ENCODE results near the gene FKBP1A.

FKBP1A gene

DNA sequence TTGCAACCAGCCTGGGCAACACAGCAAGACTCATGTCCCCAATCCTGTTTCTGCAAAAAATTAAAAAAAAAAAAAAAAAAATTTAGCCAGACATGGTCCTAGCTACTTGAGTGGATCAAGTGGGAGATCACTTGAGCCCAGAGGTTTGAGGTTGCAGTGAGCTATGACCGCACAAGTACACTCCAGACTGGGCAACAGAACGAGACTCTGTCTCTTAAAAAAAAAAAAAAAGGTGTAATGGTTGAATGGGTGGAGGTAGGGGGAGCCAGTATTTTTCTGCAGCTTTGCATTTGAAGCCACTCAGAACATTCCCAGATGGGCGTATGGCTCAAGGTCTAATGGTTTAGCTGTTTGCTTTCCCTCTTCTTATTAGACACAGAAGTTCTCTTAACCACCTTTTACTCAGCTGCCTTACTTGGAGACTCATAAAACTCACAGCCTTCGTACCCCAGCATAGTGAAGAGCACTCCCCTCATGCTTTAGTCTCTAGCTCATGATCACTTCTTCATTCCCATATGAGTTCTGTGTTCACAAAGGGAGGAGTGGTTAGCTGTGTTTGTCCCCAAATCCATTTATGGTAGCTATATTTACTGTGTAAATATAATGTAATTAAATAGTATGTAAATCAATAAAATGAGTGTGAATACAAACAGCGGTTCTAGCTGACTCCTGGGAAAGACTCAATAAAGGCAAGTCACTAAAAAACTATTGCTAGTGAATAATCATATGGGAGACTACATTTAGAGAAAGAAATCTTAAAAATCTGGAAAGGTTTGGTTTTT lies 9.0 kb downstream of the FKBP1A start:
- DNase-seq, result no peak

DNA sequence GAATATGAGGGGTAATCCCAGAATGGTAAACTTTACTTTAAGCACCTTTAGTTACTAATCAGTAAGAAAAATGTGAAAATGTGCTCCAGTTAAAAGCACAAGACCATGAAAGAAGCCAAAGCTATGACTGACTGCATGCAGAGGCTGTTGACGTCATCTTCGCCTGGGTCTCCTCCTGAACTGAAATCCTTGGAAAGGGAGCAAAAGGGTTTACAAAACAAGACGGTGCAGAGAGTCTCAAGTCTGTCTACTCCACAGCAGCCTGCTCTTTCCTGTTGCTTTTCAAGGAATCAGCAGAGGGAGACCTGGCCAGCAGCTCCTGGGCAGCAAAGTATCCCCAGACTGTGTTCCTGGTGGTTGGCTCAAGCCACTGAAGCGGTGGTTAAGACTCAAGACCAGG lies 10.2 kb downstream of the FKBP1A start:
- no peak for DNase-seq

DNA sequence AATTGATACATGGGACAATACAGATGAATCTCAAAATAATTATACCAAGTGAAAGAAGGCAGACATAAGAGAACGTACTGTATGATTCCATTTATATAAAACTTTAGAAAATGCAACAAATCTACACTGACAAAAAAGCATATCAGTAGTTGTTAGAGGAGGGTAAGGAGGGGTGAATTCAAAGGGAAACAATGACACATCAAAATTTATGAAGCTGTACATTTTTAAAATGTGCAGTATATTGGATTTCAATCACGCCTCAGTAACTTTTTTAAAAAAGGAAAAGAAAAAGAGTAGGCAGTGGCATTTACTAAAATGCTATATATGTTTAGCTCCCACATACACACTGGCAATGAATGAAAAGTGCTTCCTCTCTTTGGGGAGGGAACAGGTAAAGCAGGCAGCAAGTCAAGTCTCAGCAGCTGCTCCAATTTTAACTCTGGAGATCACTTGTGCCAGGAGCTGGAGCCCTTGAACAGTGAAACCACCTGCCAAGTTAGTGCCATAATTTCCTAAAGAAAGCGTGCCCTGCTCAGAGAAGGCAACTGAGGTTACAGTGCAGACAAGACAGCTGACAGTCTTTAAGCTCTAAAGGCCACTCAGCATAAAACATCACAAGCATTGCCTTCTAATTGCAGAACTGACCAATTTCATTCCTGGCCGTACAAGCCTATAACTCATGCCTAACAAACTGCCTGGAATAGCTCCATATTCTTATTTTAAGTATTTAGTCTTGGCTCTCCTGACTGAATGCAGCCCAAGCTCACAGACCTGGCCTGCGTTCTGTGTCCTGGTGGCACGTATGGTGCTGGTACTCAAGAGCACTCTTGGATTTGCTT lies 10.9 kb downstream of the FKBP1A start:
- DNase-seq, result no peak

DNA sequence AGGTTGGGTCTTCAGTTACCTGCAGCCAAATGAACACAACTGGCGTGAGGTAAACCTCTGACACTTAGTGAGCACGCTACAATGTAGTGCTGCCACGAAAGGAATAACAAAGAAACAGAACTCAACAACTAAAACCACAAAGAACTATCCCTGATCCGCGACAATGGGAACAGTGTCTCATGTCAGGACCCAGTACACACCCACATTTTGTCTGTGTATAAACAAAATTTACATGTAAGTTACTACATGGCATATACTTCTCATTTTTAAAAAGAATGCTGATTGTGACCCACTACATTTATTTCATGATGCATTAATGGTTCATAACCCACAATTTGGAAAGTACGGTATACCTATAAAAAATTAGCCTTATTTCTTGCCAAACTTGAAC lies 14.1 kb downstream of the FKBP1A start:
- DNase-seq, result no peak

DNA sequence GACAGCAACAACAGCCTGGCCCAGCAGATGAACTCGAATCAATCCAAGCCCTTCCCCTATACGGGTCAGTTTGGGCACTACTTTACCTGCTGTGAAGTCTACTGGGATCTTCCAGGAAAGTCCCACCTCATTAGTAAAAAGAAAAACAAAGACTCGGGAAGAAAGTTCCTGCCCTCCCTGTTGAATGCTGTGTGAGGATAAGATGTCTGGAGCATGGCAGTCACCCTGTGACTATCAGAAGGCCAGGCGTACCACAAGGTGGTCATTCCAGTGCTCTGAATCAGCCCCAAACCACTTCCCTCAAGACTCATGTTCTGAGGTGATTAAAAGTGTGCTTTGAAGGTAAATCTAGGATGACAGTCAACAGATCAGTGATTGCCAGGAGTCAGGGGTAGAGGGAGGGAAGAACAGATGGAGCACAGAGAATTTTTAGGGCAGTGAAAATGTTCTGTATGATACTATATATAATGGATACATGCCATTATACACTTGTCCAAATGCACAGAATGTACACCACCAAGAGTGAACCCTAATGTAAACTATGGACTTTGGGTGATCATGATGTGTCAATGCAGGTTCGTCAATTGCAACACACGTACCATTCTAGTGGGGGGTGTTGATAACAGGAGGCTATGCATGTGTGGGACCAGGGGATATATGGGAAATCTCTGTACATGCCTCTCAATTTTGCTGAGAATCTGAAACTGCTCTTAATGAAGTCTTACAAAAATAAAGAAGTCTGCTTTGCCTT lies 14.7 kb downstream of the FKBP1A start:
- DNase-seq, result no peak

DNA sequence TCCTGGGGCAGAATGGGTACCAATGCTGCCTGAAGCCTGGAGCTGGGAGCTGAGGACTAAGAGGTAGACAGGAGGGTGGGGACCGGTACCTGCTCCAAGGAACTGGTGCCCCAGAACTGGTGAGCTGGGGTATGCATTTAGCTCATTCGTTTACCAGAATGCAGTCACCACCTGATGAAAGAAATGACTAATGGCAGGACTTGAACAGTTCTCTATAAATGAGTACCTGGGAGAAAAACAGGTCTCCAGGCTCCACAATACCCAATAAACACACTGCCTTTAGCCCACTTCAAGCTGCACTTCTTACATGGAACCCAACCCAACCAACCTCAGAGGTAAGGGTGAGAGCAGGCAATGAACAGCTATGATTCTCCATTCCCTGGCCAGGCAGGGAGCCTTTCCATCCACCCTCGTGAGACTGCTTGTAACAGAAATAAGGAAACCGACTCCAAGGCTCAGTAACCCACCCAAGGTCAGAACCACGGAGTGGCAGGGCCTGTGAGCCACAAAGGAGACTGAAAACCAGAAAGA lies 15.4 kb downstream of the FKBP1A start:
- DNase-seq, result no peak

DNA sequence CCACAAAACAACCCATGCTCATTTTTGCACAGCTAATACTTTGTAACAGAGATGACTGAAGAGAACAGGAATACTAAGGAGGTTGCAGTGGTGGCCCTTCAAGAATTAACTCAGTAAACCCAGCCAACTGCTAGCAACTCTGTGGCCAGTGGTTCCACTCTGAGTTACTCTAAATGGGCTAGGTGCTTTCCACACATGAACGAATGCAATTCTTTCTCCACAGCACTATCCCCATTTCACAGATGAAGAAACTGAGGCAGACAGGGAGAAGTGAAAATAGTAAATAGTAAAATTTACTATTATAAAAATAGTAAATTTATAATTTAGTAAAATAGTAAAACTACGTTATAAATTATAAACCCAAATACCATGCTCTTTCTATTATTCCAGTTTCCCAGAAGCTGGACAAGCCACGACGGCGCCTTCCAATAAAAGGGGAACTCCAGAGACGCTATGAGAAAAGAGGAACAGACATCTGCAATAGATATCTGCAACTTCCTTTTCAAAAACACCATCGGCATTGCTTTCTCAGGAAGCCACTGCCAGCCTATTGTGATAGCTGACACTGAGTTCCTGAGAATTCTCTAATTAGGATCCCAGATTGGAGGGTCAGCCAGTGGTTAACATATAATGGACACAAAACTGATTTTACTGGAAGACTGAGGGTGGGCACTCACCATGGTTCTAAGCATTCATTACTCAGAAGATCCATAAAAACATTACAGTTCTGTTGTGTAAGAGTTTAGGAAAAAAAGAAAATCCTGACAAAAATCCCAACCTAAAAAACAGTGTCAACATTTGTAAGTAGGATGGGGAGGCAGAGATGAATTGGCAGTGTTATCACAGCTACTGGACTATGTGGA lies 16.2 kb downstream of the FKBP1A start:
- DNase-seq, result no peak

DNA sequence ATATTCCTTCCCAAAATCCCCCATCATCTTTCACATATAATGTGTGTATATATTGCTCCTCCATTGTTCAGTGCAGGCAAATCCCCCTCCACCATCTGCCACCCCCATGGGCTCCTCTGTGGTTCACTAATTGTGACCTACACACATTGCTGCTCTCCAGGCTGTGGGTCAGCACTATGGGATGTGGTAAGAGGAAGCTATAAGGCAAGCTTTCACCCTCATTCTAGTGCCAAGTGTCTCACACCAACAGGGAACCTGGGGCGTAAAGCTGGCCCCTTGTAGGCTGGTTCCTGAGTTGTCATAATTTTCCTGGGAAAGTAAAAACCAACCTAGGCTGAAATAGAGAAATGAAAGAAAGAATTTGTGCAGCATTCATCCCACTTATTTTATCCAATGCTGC lies 16.8 kb downstream of the FKBP1A start:
- no peak for DNase-seq

DNA sequence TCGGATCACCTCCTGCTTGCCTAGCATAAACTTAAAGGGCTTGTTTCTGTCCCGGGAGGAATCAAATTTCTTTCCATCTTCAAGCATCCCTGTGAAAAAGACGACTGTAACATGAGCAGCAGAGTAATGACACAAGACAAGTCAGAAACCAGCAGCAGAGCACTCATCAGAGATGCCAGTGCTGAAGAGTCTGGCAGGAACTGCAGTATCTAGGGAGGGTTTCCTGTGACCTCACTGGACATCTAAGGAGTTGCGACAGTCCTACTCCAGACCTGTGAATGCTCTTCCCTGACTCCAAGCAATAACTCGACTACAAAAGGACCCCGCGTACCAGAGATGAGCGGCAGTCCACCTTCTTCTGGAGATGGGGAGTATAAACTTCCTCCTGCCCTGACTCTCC lies 17.3 kb downstream of the FKBP1A start:
- no peak for DNase-seq

DNA sequence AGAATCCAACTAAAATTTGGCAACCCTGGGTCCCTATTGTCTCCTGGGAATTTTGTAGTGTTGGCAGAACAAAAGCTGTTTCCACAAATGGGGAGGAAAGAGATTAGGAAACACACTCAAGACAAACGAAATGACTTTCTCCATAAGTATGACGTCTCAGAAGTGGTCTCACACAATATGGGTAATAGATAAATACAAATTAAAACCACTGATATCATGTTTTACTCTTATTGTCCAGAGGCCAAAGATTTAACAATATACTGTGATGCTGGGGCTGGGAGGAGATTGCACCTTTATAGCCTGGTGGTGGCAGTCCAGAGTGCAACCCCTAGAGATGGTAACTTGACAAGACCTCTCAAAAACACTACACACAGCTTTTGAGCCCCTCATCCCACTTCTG lies 18.6 kb downstream of the FKBP1A start:
- DNase-seq, result no peak

DNA sequence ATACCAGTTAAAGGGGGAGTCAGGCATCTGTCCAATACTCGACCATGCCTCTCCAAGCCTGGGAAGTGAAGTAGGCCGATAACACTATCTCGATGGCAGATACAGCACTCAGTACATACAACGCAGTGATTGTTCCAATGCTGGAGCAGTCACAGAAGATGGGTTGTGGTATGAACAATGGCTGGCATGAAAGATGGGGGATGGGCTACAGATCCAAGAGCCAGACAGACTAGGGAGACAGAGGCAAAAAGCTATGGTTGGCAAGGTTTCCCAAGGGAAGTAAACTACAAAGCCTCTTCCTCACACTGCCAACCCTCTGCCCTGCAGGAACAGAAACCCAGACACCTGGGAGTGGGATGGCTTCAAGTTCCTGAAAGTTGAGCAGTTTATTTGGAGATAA lies 19.2 kb downstream of the FKBP1A start:
- DNase-seq, result no peak

DNA sequence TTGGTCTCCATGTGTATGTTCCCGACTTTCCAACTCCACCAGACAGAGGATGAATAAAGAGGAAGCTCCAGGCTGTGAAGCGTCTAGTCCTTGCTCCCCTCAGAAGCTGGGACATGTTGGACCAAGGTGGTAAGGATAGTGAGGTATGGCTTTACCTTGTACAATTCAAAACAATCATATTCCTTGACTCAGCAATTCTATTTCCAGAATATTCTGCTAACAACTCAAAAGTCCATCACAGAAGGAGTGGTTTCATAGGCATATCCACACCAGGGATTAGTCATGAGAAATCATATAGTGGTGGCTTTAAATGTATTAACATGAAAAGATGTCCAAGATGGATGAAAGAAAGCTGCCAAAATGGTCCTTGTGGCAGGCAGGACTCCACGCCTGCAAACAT lies 19.8 kb downstream of the FKBP1A start:
- no peak for DNase-seq

DNA sequence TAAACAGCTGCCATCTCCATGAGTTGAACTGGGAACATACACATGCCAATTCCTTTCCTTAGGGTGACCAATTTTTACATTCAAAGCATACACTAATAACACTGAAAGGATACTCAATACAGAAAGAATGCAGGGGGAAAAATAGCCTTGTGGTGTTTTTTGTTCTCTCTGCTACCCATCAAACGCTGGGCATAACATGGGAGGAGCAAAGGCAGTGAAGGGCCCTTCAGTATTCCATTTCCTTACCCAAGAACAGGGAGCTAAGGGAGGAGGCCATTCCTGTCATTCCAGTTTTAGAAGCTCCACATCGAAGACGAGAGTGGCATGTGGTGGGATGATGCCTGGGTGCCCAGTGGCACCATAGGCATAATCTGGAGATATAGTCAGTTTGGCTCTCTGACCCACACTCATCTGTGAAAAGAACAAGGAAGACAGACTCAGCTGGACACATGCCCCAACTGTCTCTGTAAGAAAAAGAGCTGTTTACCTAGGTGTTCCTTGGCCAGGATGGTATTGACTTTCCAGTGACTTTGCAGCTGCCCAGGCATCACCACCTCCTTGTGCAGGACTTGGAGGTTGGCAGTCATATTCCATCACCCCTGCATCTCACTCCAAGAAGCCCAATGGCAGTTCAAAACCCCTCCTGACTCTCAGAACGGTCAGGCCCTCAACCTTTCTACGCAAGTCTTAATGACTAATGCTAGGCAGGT lies 20.9 kb downstream of the FKBP1A start:
- no peak for DNase-seq

DNA sequence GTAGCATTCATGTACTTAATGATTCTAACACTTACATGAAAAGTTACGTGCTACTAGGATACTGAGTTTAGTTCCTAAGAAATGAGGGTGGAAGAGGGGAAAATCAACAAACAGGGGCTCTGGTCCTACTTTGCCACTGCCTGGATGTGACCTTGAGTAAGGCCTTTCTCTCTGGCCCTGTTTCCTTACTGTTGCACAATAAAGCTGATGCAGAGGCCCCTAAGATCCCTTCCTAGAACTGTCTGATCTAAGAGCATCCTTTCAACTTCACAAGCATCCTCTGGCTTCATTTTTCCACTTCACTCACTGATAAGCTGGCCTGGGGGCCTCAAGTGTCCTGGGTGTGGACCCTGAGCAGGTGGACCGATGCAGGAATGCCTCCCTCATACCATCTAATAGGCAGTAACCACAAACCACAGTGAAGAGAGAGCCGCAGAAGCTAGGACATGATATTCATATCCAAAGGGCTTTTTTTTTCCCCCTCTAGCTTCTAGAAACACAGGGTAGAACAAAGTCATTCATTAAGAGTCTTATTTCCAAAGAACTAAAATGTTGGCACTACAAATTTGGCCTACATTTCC lies 21.6 kb downstream of the FKBP1A start:
- no peak for DNase-seq

DNA sequence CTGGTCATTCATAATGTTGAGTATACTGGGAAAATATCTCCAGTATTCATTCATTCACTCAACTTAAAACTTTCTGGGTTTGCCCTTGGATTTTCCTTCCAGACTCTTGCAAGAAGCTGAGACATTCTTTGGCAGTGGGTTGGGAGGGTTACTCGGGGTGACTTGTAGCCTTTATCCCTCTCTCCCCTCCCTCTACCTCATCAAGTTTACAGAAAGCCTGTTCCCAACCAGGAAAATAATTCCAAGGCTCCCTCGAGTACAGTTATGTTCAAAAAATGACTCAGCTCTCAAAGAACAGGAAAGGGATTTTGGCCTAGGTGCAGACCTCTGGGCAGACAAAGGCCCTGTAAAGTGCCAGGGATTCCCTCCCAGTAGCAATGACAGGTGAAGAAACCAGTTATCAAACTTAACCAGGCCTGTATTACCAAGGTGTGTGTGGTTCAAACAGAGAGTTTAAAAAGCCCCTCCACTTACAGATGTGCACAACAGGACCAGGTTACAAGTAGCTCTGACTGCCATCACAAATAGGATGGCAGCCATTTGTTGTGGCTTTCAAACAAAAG lies 22.2 kb downstream of the FKBP1A start:
- DNase-seq, result no peak

DNA sequence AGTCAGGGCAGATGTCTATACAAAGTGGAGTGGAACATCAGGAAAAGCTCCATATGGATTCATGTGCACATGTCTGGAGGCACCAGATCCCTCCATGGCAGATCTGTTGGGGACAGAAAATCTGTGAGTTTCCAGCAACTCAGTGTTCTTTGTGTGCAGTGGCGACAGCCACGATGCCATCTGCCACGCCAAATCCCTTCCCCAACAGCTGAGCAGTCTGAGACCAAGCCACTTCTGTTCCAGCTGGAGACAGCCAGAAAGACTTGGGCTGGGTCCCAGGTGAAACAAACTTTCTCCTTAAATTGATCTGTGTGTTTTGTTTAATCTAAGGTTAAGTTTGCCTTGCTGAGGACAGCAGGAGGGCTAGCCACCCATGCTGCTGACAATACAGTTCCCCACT lies 22.9 kb downstream of the FKBP1A start:
- DNase-seq, result no peak

DNA sequence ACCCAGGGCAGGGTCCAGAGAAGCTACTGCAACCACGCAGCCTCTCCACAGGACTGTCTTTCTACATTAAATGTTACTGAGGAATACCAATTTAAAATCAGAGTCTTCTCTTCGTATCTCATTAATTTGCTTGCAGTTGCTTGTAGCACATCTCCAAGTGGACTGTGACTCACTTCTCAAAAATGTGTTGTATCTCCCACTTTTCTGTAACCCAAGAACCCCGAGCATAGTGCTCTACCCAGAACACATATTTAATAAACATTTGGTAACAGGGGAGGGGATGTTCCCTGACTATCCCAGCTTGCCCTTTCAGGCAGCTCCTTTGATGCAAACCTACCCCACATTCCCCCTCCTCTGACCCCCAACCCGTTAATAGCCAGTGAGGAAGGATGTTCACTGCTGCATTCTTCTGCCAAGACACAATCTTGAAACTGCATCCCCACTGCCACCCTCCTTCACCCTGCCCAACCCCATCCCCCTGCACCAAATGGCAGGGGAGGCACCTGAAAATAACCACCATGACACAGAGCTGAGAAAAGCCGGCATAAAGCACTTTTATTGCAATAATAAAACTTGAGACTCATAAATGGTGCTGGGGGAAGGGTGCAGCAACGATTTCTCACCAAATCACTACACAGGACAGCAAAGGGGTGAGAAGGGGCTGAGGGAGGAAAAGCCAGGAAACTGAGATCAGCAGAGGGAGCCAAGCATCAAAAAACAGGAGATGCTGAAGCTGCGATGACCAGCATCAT lies 24.2 kb downstream of the FKBP1A start:
- DNase-seq, result no peak

DNA sequence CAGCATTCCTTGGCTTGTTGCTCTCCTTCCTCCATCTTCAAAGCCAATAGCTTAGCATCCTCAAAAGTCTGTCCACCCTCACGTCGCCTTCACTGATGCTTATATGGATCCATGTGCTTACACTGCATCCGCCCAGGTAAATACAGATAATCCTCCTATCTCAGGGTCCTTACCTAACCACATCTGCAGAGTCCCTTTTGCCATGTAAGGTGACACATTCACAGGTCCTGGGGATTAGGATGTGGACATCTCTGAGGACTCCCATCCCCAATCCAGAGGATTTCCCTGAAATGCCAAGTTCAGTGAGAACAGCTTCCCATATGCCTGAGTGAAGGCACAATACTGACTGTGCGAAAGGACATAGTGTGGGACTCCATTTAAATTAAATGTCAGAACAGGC lies 25.4 kb downstream of the FKBP1A start:
- no peak for DNase-seq

DNA sequence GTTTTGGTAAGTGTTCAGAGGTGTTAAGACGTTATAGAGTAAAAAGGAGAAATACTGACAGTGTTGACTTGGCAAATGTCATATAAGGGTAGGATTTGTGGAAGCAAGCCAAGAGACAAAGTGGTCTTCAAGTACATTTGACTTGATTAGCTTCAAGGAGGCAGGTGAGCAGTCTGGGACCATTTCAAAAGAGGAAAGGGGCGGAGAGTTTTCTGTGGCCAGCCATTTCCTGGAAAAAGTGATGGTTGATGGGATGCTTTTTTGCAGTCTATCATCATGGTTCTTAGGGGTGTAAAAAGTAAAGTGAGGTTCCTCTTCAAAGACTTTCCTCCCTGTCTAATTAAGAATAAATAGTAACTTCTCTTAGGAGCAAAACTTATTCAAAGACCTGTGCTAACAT lies 28.7 kb downstream of the FKBP1A start:
- no peak for DNase-seq

DNA sequence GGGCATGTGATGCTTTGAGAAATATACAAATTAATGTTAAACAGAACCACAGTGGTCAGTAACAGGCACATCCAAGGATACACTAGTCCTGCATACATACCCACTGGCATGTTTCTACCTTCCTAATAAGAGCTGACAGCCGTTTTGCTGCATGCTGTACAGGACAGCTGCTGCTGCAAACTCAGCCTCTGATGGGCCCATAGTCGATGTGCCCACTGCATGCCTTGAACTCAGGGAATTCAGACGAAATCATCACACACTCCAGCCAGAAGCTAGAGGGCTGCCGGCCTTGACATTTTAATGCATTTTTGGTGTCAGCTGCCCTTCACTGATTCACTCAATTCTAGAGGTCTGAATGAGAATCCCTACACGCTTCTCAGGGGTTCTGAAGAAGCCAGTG lies 29.3 kb downstream of the FKBP1A start:
- no peak for DNase-seq

Data from activated T-cell treated with anti-CD3 and anti-CD28 coated beads, Interleukin-2, amount 50 U/mL, for 1 hour (primary cell).